CD4-positive, CD25-positive, alpha-beta regulatory T cell (primary cell): ENCODE measurements around the gene PIM3. TPM values are rescaled to one million over a fixed set of nuclear protein-coding genes. Genes with fewer than 3 reads are reported as not detected.

Source experiments
- ATAC-seq, 2 donors: fragments of 150-1000 bp; cut with Tn5 transposase; one replicate each; pipeline ENCODE4 v1.10.0; 2021; ENCODE audit warnings: low read depth in 2 of 2, moderate number of reproducible peaks in 2 of 2, moderate library complexity in 1 of 2
- DNase-seq, 3 donors: peaks; one replicate each; pipeline versions ENCODE4 v3.0.0 to v3.0.0-alpha.2; 2012 to 2022; ENCODE audit warnings: mixed read lengths in 1 of 3
- H3K27ac ChIP-seq: one replicate; pipeline ENCODE4 v1.7.0; 2013; ENCODE audit warnings: mild to moderate bottlenecking, low read length; ENCODE audit not compliant: insufficient read depth, poor library complexity, severe bottlenecking
- H3K27me3 ChIP-seq: one replicate; pipeline ENCODE4 v1.7.0; 2013; ENCODE audit warnings: low read length; ENCODE audit not compliant: control insufficient read depth, insufficient read depth
- H3K36me3 ChIP-seq: one replicate; pipeline ENCODE4 v1.7.0; 2013; ENCODE audit warnings: mild to moderate bottlenecking, low read length, moderate library complexity; ENCODE audit not compliant: control insufficient read depth, insufficient read depth
- H3K4me1 ChIP-seq: 2 replicates; pipeline ENCODE4 v1.7.0; 2013; ENCODE audit warnings: mild to moderate bottlenecking, low read length; ENCODE audit not compliant: insufficient read depth, control insufficient read depth, poor library complexity, severe bottlenecking
- H3K4me3 ChIP-seq: one replicate; pipeline ENCODE4 v1.7.0; 2013; ENCODE audit warnings: low read depth, mild to moderate bottlenecking, low read length, moderate library complexity
- H3K9me3 ChIP-seq, 2 experiments: 1 replicate in 1 of 2; 2 replicates in 1 of 2; pipeline ENCODE4 v1.7.0; 2013; ENCODE audit warnings: low read length in 2 of 2, mild to moderate bottlenecking in 1 of 2, moderate library complexity in 1 of 2; ENCODE audit not compliant: control insufficient read depth in 2 of 2
- H3K27ac Mint-ChIP-seq, 3 donors: one replicate each; pipeline ENCODE4 v1.8.0; 2020 to 2022; ENCODE audit warnings: mild to moderate bottlenecking in 3 of 3, mixed read lengths in 3 of 3, moderate library complexity in 2 of 3
- H3K27me3 Mint-ChIP-seq: one replicate; pipeline ENCODE4 v1.8.0; 2022; ENCODE audit warnings: mild to moderate bottlenecking, mixed read lengths
- H3K36me3 Mint-ChIP-seq: one replicate; pipeline ENCODE4 v1.8.0; 2020; ENCODE audit warnings: mixed read lengths
- H3K4me1 Mint-ChIP-seq, 4 donors: one replicate each; pipeline ENCODE4 v1.8.0; 2020 to 2022; ENCODE audit warnings: mixed read lengths in 4 of 4, mild to moderate bottlenecking in 1 of 4
- H3K4me3 Mint-ChIP-seq, 4 donors: one replicate each; pipeline ENCODE4 v1.8.0; 2020 to 2022; ENCODE audit warnings: mild to moderate bottlenecking in 4 of 4, mixed read lengths in 4 of 4, moderate library complexity in 3 of 4
- H3K9me3 Mint-ChIP-seq, 7 donors: one replicate each; pipeline ENCODE4 v1.8.0; 2020 to 2022; ENCODE audit warnings: mixed read lengths in 7 of 7, mild to moderate bottlenecking in 3 of 7, moderate library complexity in 2 of 7
- polyA plus RNA-seq, 4 donors: library from polyadenylated mRNA; unstranded; fragments of 300-500 nt; fragmentation: Illumina TruSeq; gene quantifications; one replicate each; pipeline ENCODE4 v1.2.3, GENCODE V29; 2021
- total RNA-seq: library from RNA; stranded (reverse); gene quantifications from one replicate; pipeline ENCODE4 v1.2.3, GENCODE V29; 2022

The PIM3 gene
- total and polyA plus RNA-seq, 5 donors from 2014 or later, result 34.0 to 294 (median 41.3) TPM

DNA sequence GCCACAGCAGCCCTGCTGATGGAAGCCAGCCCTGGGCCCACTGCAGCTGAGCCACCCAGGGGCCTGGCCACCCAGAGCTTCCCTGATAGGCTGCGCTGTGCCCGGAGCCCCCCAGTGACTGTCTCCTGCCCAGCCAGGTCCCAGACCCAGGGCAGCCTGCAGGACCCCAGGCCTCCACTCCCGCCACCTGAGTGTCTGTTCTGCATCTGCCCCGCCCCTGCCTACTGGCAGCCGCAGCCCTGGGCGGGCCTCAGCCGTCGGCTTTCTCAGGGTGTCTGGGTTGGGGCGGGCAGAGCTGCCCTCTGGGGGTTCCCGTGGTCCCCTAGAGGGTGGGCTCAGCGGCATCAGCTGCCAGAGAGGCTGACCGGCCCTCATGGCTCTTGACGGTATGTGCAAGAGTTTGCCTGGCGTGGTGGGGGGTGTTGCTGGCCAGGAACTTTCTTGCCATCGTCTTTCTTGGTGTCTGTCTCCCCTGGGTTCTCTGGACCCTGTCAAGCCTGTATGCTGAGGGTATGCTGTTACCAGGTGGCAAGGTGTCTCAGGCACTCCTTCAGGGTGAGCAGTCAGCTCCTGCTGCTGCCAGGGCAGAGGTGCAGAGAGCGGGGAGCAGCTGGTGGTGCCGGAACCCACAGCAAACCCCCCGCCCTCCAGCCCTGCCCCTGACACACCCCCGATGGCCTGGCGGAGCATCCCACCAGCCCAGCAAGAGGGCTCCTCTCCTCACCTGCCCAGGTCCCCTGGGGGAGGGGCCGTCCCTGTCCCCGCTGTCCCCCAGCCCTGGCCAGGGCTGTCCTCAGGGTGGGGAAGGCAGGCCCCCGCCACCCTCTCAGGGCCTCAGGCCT, 12.2 kb upstream of the PIM3 start:
- DNase-seq (no peak), ATAC-seq (no peak)
- no peaks in the 10 kb centered on the region for H3K9me3 ChIP-seq
- H3K27me3 ChIP-seq, result no peaks in the 10 kb centered on the region
- H3K4me3 ChIP-seq, result no peak overlapping the region
- no peak overlapping the region for H3K27ac ChIP-seq
- no peaks in the 10 kb centered on the region for H3K9me3 Mint-ChIP-seq
- no peaks in the 10 kb centered on the region for H3K36me3 Mint-ChIP-seq
- peak overlapping the region in 1 of 3 donors; percentile 42 for H3K27ac Mint-ChIP-seq
- peaks cover 12% of the 10 kb centered on the region for H3K4me1 ChIP-seq
- no peaks in the 10 kb centered on the region for H3K27me3 Mint-ChIP-seq
- peaks cover 4 to 20% (median 7%) of the 10 kb centered on the region in 4 donors for H3K4me1 Mint-ChIP-seq
- H3K4me3 Mint-ChIP-seq, result no peak overlapping the region
- no peaks in the 10 kb centered on the region for H3K36me3 ChIP-seq

DNA sequence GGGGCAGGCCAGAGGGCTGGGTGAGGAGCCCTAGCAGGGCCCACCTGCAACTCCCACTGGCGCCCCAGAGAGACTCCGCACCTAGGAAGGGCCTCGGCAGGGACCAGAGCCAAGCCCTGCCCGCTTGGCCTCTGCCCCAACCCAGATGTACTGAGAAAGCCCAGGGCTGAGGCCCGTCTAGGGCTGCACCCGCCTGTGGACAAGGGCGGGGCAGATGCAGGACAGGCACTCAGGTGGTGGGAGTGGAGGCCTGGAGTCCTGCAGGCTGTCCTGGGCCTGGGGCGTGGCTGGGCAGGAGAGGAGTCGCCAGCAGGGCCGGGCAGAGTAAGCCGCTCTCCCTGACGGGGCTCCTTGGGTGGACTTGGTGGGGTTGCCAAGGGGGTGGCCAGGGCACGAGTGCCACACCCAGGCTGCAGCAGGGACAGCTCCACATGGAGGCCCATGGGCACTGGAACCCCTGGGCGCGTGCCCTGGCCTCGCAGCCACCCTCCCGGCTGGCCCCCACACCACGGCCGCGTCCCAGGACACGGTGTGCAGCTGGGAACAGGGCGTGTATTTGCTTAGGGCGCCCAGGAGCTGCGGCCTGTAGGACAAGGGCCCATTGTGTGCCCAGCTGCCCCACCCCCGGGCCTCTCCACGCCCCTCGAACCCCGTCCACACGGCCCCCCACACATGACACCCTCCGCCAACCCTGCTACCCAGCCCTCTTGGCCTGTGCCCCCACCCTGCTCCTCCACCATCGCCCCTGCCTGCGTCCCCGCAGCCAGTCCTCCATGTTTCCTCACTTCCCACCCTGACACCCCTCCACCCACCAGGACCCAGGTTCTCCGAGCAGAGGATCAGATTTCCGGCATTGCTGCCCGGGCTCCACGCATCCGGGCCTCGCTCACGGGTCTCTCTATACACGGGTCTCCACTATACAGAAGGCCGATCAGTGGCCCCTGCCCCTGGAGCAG, 11.3 kb upstream of the PIM3 start:
- Histone ChIP-seq H3K36me3 (no peaks in the 10 kb centered on the region), H3K4me3 (no peak overlapping the region), H3K9me3 (no peaks in the 10 kb centered on the region), H3K4me1 (peaks cover 12% of the 10 kb centered on the region), H3K27ac (no peak overlapping the region), H3K27me3 (no peaks in the 10 kb centered on the region)
- Mint-ChIP-seq H3K4me1 (peaks cover 4 to 20% (median 7%) of the 10 kb centered on the region in 4 donors), H3K27ac (no peak overlapping the region), H3K4me3 (no peak overlapping the region), H3K9me3 (no peaks in the 10 kb centered on the region), H3K36me3 (no peaks in the 10 kb centered on the region), H3K27me3 (no peaks in the 10 kb centered on the region)
- DNase-seq (no peak), ATAC-seq (no peak)

- Histone ChIP-seq H3K36me3 (no peaks in the 10 kb centered on the region), H3K4me3 (no peak overlapping the region), H3K9me3 (no peaks in the 10 kb centered on the region), H3K4me1 (peaks cover 12% of the 10 kb centered on the region), H3K27ac (no peak overlapping the region), H3K27me3 (no peaks in the 10 kb centered on the region)
- Mint-ChIP-seq H3K4me1 (peaks cover 4 to 19% (median 7%) of the 10 kb centered on the region in 4 donors), H3K27ac (no peak overlapping the region), H3K36me3 (no peaks in the 10 kb centered on the region), H3K27me3 (no peaks in the 10 kb centered on the region), H3K9me3 (no peaks in the 10 kb centered on the region), H3K4me3 (no peak overlapping the region)
- no peak for DNase-seq
- no peak for ATAC-seq
Observed at GRCh38 chr22:49949914-49950292, 10.7 kb upstream of the PIM3 start.

- Histone ChIP-seq H3K27ac (no peak overlapping the region), H3K36me3 (no peaks in the 10 kb centered on the region), H3K4me3 (no peak overlapping the region), H3K9me3 (no peaks in the 10 kb centered on the region), H3K4me1 (peaks cover 10% of the 10 kb centered on the region), H3K27me3 (no peaks in the 10 kb centered on the region)
- Mint-ChIP-seq H3K4me3 (no peak overlapping the region), H3K27me3 (no peaks in the 10 kb centered on the region), H3K4me1 (peaks cover 3 to 15% (median 6%) of the 10 kb centered on the region in 4 donors), H3K36me3 (no peaks in the 10 kb centered on the region), H3K27ac (no peak overlapping the region), H3K9me3 (no peaks in the 10 kb centered on the region)
- DNase-seq (no peak), ATAC-seq (no peak)
Observed at GRCh38 chr22:49950396-49950994, 10.1 kb upstream of the PIM3 start.

DNA sequence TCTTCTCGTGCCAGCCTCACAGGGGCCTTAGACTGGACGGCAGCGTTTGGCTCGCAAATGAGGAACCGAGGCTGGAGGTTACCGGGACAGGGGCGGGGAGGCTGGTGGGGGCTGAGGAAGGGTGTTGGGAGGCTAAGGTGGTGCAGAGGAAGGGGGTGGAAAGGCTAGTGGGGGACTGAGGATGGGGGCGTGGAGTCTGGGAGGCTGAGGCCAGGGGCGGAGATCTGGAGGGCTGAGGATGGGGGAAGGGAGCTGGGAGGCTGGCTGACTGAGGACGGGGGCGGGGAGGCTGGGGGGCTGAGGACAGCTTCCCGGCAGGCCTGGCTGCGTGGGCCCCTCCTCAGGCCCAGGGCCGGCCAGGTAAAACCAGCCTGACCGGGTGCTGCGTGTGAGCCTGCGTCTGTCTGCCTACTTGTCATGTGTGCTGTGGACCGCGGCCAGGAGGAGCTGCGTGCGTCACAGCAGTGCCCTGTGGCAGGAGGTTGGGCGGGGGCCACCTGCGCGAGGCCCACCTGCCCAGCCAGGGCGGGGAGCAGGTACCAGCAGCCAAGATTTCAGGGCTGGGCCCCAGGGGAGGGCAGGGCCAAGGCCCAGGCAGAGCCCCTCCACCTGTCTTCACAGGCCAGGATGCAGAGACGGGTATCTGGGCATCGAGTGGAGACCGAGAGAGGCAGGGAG, 9.4 kb upstream of the PIM3 start:
- H3K4me1 ChIP-seq, result peaks cover 4% of the 10 kb centered on the region
- peaks cover 0 to 8% (median 2%) of the 10 kb centered on the region in 4 donors for H3K4me1 Mint-ChIP-seq
- H3K36me3 Mint-ChIP-seq, result no peaks in the 10 kb centered on the region
- H3K27ac ChIP-seq, result no peak overlapping the region
- H3K4me3 Mint-ChIP-seq, result no peak overlapping the region
- H3K27ac Mint-ChIP-seq, result no peak overlapping the region
- ATAC-seq, result no peak
- no peaks in the 10 kb centered on the region for H3K27me3 Mint-ChIP-seq
- no peaks in the 10 kb centered on the region for H3K27me3 ChIP-seq
- no peak for DNase-seq
- H3K9me3 Mint-ChIP-seq, result no peaks in the 10 kb centered on the region
- H3K9me3 ChIP-seq, result no peaks in the 10 kb centered on the region
- no peak overlapping the region for H3K4me3 ChIP-seq
- H3K36me3 ChIP-seq, result no peaks in the 10 kb centered on the region

DNA sequence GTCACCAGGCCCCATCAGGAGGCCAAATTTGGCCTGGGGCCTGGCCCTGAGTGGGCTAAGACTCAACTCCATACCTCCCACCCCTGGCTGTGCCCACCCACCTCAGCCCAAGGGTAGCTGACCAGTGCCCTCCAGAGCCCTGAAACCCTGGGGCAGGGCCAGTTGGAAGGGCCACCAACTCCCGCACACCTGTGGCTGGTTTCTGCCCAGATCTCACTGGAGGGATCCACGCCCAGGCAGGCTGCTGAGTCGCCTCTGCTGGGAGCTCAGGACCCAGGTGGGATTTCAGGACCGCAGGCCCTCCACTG, 8.9 kb upstream of the PIM3 start:
- Mint-ChIP-seq H3K4me3 (no peak overlapping the region), H3K27ac (no peak overlapping the region), H3K9me3 (no peaks in the 10 kb centered on the region), H3K27me3 (no peaks in the 10 kb centered on the region), H3K4me1 (peaks cover 0 to 4% (median 0%) of the 10 kb centered on the region in 4 donors), H3K36me3 (no peaks in the 10 kb centered on the region)
- Histone ChIP-seq H3K4me1 (no peaks in the 10 kb centered on the region), H3K9me3 (no peaks in the 10 kb centered on the region), H3K4me3 (no peak overlapping the region), H3K36me3 (no peaks in the 10 kb centered on the region), H3K27me3 (no peaks in the 10 kb centered on the region), H3K27ac (no peak overlapping the region)
- DNase-seq (no peak), ATAC-seq (no peak)
